HEK293 (cell line): ENCODE measurements around the gene DIP2B.

Source experiments
- CTCF ChIP-seq: fragments of 450-650 bp; formaldehyde crosslinking; IDR thresholded peaks from 2 replicates; pipeline ENCODE4 v1.5.1; 2016; ENCODE audit warnings: missing biosample characterization, missing genetic modification characterization
- PRDM10 ChIP-seq: fragments of 450-650 bp; formaldehyde crosslinking; IDR thresholded peaks from 2 replicates; pipeline ENCODE4 v1.5.1; 2016; ENCODE audit warnings: missing biosample characterization, missing genetic modification characterization
- ZBTB8A ChIP-seq: fragments of 450-650 bp; formaldehyde crosslinking; IDR thresholded peaks from 2 replicates; pipeline ENCODE4 v1.5.1; 2016; ENCODE audit warnings: missing biosample characterization, missing genetic modification characterization

- TF ChIP-seq CTCF (tag by site-specific recombination) (no peak), PRDM10 (tag by site-specific recombination) (no peak), ZBTB8A (tag by site-specific recombination) (no peak)
Measured at GRCh38 chr12:50711121-50711520, 206.3 kb downstream of the DIP2B start.
